ENCODE measurements around the gene TCP11L2. TPM values are rescaled to one million over a fixed set of nuclear protein-coding genes. Genes with fewer than 3 reads are reported as not detected.
"Not testable (repeated sequence)": the region's sequence is repeated elsewhere in the genome, so short reads cannot be mapped to it uniquely, and the experiment has no call there.

The TCP11L2 gene
- polyA plus RNA-seq, 1 donor, result 12.7 TPM

GRCh38 chr12:106282457-106283097 is 20.0 kb upstream of the TCP11L2 start:
- Histone ChIP-seq H3K27ac (ENCODE audit: low read length) (peak overlapping the region; percentile 48), H3K36me3 (ENCODE audit: control insufficient read depth, insufficient read depth, low read length) (no peaks in the 10 kb centered on the region), H3K4me1 (ENCODE audit: control insufficient read depth, insufficient read depth, low read length) (peaks cover 8% of the 10 kb centered on the region), H3K9me3 (ENCODE audit: control insufficient read depth, low read depth, low read length) (peaks cover 9% of the 10 kb centered on the region), H3K27me3 (ENCODE audit: control insufficient read depth, insufficient read depth, low read length) (no peaks in the 10 kb centered on the region), H3K4me3 (ENCODE audit: low read length) (no peak overlapping the region)
- 5% methylated on average over 2 of the region's 7 CpGs for WGBS (ENCODE audit: insufficient coverage, low lambda C conversion rate)
- peak in 1 of 2 donors; percentile 72 for DNase-seq

- no peak overlapping the region for H3K27ac ChIP-seq (ENCODE audit: low read length)
- no peaks in the 10 kb centered on the region for H3K27me3 ChIP-seq (ENCODE audit: control insufficient read depth, insufficient read depth, low read length)
- 80% methylated on average over 1 of the region's 10 CpGs for WGBS (ENCODE audit: insufficient coverage, low lambda C conversion rate)
- H3K36me3 ChIP-seq (ENCODE audit: control insufficient read depth, insufficient read depth, low read length), result no peaks in the 10 kb centered on the region
- no peak overlapping the region for H3K4me3 ChIP-seq (ENCODE audit: low read length)
- H3K9me3 ChIP-seq (ENCODE audit: control insufficient read depth, low read depth, low read length), result peaks cover 9% of the 10 kb centered on the region
- peaks cover 16% of the 10 kb centered on the region for H3K4me1 ChIP-seq (ENCODE audit: control insufficient read depth, insufficient read depth, low read length)
- DNase-seq, result no peak
These were observed 18.0 kb upstream of the TCP11L2 start for GRCh38 chr12:106284358-106285105.

GRCh38 chr12:106285982-106286381 is 16.6 kb upstream of the TCP11L2 start:
- no peaks in the 10 kb centered on the region for H3K27me3 ChIP-seq (ENCODE audit: control insufficient read depth, insufficient read depth, low read length)
- 30% methylated on average over 4 of the region's 4 CpGs for WGBS (ENCODE audit: insufficient coverage, low lambda C conversion rate)

GRCh38 chr12:106286576-106287162 is 15.9 kb upstream of the TCP11L2 start:
- not testable (repeated sequence) for H3K27ac ChIP-seq (ENCODE audit: low read length); H3K9me3 ChIP-seq (ENCODE audit: control insufficient read depth, low read depth, low read length); H3K27me3 ChIP-seq (ENCODE audit: control insufficient read depth, insufficient read depth, low read length); H3K4me3 ChIP-seq (ENCODE audit: low read length); H3K36me3 ChIP-seq (ENCODE audit: control insufficient read depth, insufficient read depth, low read length); DNase-seq
- 100% methylated on average over 2 of the region's 14 CpGs for WGBS (ENCODE audit: insufficient coverage, low lambda C conversion rate)
- peaks cover 18% of the 10 kb centered on the region for H3K4me1 ChIP-seq (ENCODE audit: control insufficient read depth, insufficient read depth, low read length)

More at GRCh38 chr12:106285982-106286381, 16.6 kb upstream of the TCP11L2 start:
- DNase-seq, result no peak
- Histone ChIP-seq H3K4me1 (ENCODE audit: control insufficient read depth, insufficient read depth, low read length) (peaks cover 16% of the 10 kb centered on the region), H3K36me3 (ENCODE audit: control insufficient read depth, insufficient read depth, low read length) (no peaks in the 10 kb centered on the region), H3K9me3 (ENCODE audit: control insufficient read depth, low read depth, low read length) (peaks cover 9% of the 10 kb centered on the region), H3K27ac (ENCODE audit: low read length) (no peak overlapping the region), H3K4me3 (ENCODE audit: low read length) (no peak overlapping the region)

- Histone ChIP-seq H3K36me3 (ENCODE audit: control insufficient read depth, insufficient read depth, low read length) (no peaks in the 10 kb centered on the region), H3K27ac (ENCODE audit: low read length) (no peak overlapping the region), H3K9me3 (ENCODE audit: control insufficient read depth, low read depth, low read length) (peaks cover under 1% of the 10 kb centered on the region), H3K4me3 (ENCODE audit: low read length) (no peak overlapping the region), H3K27me3 (ENCODE audit: control insufficient read depth, insufficient read depth, low read length) (no peaks in the 10 kb centered on the region), H3K4me1 (ENCODE audit: control insufficient read depth, insufficient read depth, low read length) (peaks cover 20% of the 10 kb centered on the region)
- DNase-seq, result no peak
- no CpG with 5 or more reads among the region's 1 CpG for WGBS (ENCODE audit: insufficient coverage, low lambda C conversion rate)
These were observed 15.2 kb upstream of the TCP11L2 start for GRCh38 chr12:106287364-106287763.

GRCh38 chr12:106288101-106288493 is 14.4 kb upstream of the TCP11L2 start:
- no peak overlapping the region for H3K27ac ChIP-seq (ENCODE audit: low read length)
- no peak for DNase-seq

GRCh38 chr12:106288494-106289195 is 13.9 kb upstream of the TCP11L2 start:
- peak overlapping the region; percentile 15 for H3K27ac ChIP-seq (ENCODE audit: low read length)
- no peaks in the 10 kb centered on the region for H3K36me3 ChIP-seq (ENCODE audit: control insufficient read depth, insufficient read depth, low read length)
- WGBS (ENCODE audit: insufficient coverage, low lambda C conversion rate), result 40% methylated on average over 1 of the region's 9 CpGs
- H3K4me1 ChIP-seq (ENCODE audit: control insufficient read depth, insufficient read depth, low read length), result peaks cover 12% of the 10 kb centered on the region
- no peak overlapping the region for H3K4me3 ChIP-seq (ENCODE audit: low read length)
- peak in 1 of 2 donors; percentile 52 for DNase-seq
- no peaks in the 10 kb centered on the region for H3K27me3 ChIP-seq (ENCODE audit: control insufficient read depth, insufficient read depth, low read length)
- H3K9me3 ChIP-seq (ENCODE audit: control insufficient read depth, low read depth, low read length), result no peaks in the 10 kb centered on the region

More at GRCh38 chr12:106288101-106288493, 14.4 kb upstream of the TCP11L2 start:
- Histone ChIP-seq H3K4me1 (ENCODE audit: control insufficient read depth, insufficient read depth, low read length) (peaks cover 14% of the 10 kb centered on the region), H3K36me3 (ENCODE audit: control insufficient read depth, insufficient read depth, low read length) (no peaks in the 10 kb centered on the region), H3K27me3 (ENCODE audit: control insufficient read depth, insufficient read depth, low read length) (no peaks in the 10 kb centered on the region), H3K9me3 (ENCODE audit: control insufficient read depth, low read depth, low read length) (no peaks in the 10 kb centered on the region), H3K4me3 (ENCODE audit: low read length) (no peak overlapping the region)
- 100% methylated on average over 1 of the region's 1 CpG for WGBS (ENCODE audit: insufficient coverage, low lambda C conversion rate)

GRCh38 chr12:106289196-106289681 is 13.3 kb upstream of the TCP11L2 start:
- no peak overlapping the region for H3K27ac ChIP-seq (ENCODE audit: low read length)
- no peaks in the 10 kb centered on the region for H3K36me3 ChIP-seq (ENCODE audit: control insufficient read depth, insufficient read depth, low read length)
- H3K27me3 ChIP-seq (ENCODE audit: control insufficient read depth, insufficient read depth, low read length), result no peaks in the 10 kb centered on the region
- H3K4me1 ChIP-seq (ENCODE audit: control insufficient read depth, insufficient read depth, low read length), result peaks cover 12% of the 10 kb centered on the region
- H3K4me3 ChIP-seq (ENCODE audit: low read length), result no peak overlapping the region
- DNase-seq, result no peak
- 100% methylated on average over 1 of the region's 1 CpG for WGBS (ENCODE audit: insufficient coverage, low lambda C conversion rate)
- H3K9me3 ChIP-seq (ENCODE audit: control insufficient read depth, low read depth, low read length), result no peaks in the 10 kb centered on the region

GRCh38 chr12:106290666-106291065 is 11.9 kb upstream of the TCP11L2 start:
- no peaks in the 10 kb centered on the region for H3K9me3 ChIP-seq (ENCODE audit: control insufficient read depth, low read depth, low read length)
- no peak for DNase-seq
- H3K4me1 ChIP-seq (ENCODE audit: control insufficient read depth, insufficient read depth, low read length), result peaks cover 12% of the 10 kb centered on the region
- no CpG with 5 or more reads among the region's 2 CpGs for WGBS (ENCODE audit: insufficient coverage, low lambda C conversion rate)
- no peaks in the 10 kb centered on the region for H3K36me3 ChIP-seq (ENCODE audit: control insufficient read depth, insufficient read depth, low read length)
- no peaks in the 10 kb centered on the region for H3K27me3 ChIP-seq (ENCODE audit: control insufficient read depth, insufficient read depth, low read length)
- H3K4me3 ChIP-seq (ENCODE audit: low read length), result no peak overlapping the region
- no peak overlapping the region for H3K27ac ChIP-seq (ENCODE audit: low read length)

- Histone ChIP-seq H3K27me3 (ENCODE audit: control insufficient read depth, insufficient read depth, low read length) (no peaks in the 10 kb centered on the region), H3K9me3 (ENCODE audit: control insufficient read depth, low read depth, low read length) (no peaks in the 10 kb centered on the region), H3K36me3 (ENCODE audit: control insufficient read depth, insufficient read depth, low read length) (no peaks in the 10 kb centered on the region), H3K4me3 (ENCODE audit: low read length) (no peak overlapping the region), H3K4me1 (ENCODE audit: control insufficient read depth, insufficient read depth, low read length) (peaks cover 12% of the 10 kb centered on the region), H3K27ac (ENCODE audit: low read length) (no peak overlapping the region)
- DNase-seq, result peak; percentile 55 to 79
- no CpG with 5 or more reads among the region's 5 CpGs for WGBS (ENCODE audit: insufficient coverage, low lambda C conversion rate)
These were observed 11.2 kb upstream of the TCP11L2 start for GRCh38 chr12:106291342-106291741.

Measured in large intestine (tissue), 3 donors.